Measurements from ENCODE around the gene NRCAM.

- TF ChIP-seq EZH2 (IDR thresholded peaks at IDR 0.05; ENCODE audit: low read depth), result no peak
- no peak for TF ChIP-seq CTCF (conservative IDR thresholded peaks at IDR 0.05)
Observed at GRCh38 chr7:108413782-108414492, 42.3 kb downstream of the NRCAM start.

All from PC-9 (cell line).